GM21515 (cell line): ENCODE measurements around the gene NBAS.
"Not testable (repeated sequence)": the region's sequence is repeated elsewhere in the genome, so short reads cannot be mapped to it uniquely, and the experiment has no call there.

Experiments used
- ATAC-seq: cut with Tn5 transposase; IDR thresholded peaks from one replicate; pipeline ENCODE4 v1.9.1; 2021; ENCODE audit not compliant: unreplicated experiment

Gene NBAS

GRCh38 chr2:15533860-15534480 lies 27.2 kb downstream of the NBAS start:
- no peak for ATAC-seq

- no peak for ATAC-seq
Observed at GRCh38 chr2:15532996-15533395, 28.1 kb downstream of the NBAS start.

GRCh38 chr2:15531095-15531854 lies 29.9 kb downstream of the NBAS start:
- ATAC-seq: no peak

GRCh38 chr2:15527074-15527739 lies 33.9 kb downstream of the NBAS start:
- ATAC-seq: no peak

GRCh38 chr2:15521641-15522181 lies 39.4 kb downstream of the NBAS start:
- ATAC-seq: no peak

GRCh38 chr2:15520346-15520745 lies 40.8 kb downstream of the NBAS start:
- no peak for ATAC-seq

- not testable (repeated sequence) for ATAC-seq
Observed at GRCh38 chr2:15518759-15519158, 42.4 kb downstream of the NBAS start.

GRCh38 chr2:15517793-15518192 lies 43.3 kb downstream of the NBAS start:
- no peak for ATAC-seq

- no peak for ATAC-seq
Observed at GRCh38 chr2:15511686-15512085, 49.4 kb downstream of the NBAS start.

- ATAC-seq: no peak
Observed at GRCh38 chr2:15510552-15510951, 50.6 kb downstream of the NBAS start.

GRCh38 chr2:15510131-15510530 lies 51.0 kb downstream of the NBAS start:
- no peak for ATAC-seq

GRCh38 chr2:15507697-15508096 lies 53.4 kb downstream of the NBAS start:
- ATAC-seq: no peak

- no peak for ATAC-seq
Observed at GRCh38 chr2:15507061-15507460, 54.1 kb downstream of the NBAS start.

GRCh38 chr2:15506229-15506819 lies 54.8 kb downstream of the NBAS start:
- ATAC-seq: no peak

- ATAC-seq: no peak
Observed at GRCh38 chr2:15504882-15505663, 56.1 kb downstream of the NBAS start.

- not testable (repeated sequence) for ATAC-seq
Observed at GRCh38 chr2:15499251-15499650, 61.9 kb downstream of the NBAS start.

GRCh38 chr2:15498554-15498953 lies 62.6 kb downstream of the NBAS start:
- ATAC-seq: no peak

- ATAC-seq: no peak
Observed at GRCh38 chr2:15494877-15495276, 66.3 kb downstream of the NBAS start.

GRCh38 chr2:15492773-15493325 lies 68.3 kb downstream of the NBAS start:
- no peak for ATAC-seq

GRCh38 chr2:15486770-15487169 lies 74.4 kb downstream of the NBAS start:
- ATAC-seq: no peak
